HepG2 (cell line): Measurements from ENCODE around the gene AGRN. TPM values are rescaled to one million over a fixed set of nuclear protein-coding genes. Genes with fewer than 3 reads are reported as not detected.

ENCODE experiments used
- IKZF4 ChIP-seq: sonication (generic); formaldehyde crosslinking; IDR thresholded peaks from 2 replicates; pipeline ENCODE4 v1.5.1; 2020; ENCODE audit warnings: borderline replicate concordance, mild to moderate bottlenecking, low read depth, missing genetic modification reagents; ENCODE audit errors: not compliant biosample characterization
- MATR3 ChIP-seq: sonication (generic); formaldehyde crosslinking; IDR thresholded peaks from 2 replicates; pipeline ENCODE4 v1.4.0; 2020; ENCODE audit warnings: missing genetic modification reagents
- MEIS2 ChIP-seq: sonication (generic); formaldehyde crosslinking; IDR thresholded peaks from 2 replicates; pipeline ENCODE4 v1.9.0; 2021; ENCODE audit warnings: mild to moderate bottlenecking, missing genetic modification reagents
- MIER3 ChIP-seq: IDR thresholded peaks from 2 replicates; pipeline ENCODE4 v1.6.1; 2016; ENCODE audit warnings: missing compliant biosample characterization, borderline replicate concordance
- NFIB ChIP-seq: sonication (generic); formaldehyde crosslinking; IDR thresholded peaks from 2 replicates; pipeline ENCODE4 v1.9.0; 2021; ENCODE audit warnings: missing genetic modification reagents, mild to moderate bottlenecking, borderline replicate concordance
- NFKBIZ ChIP-seq: IDR thresholded peaks from 2 replicates; pipeline ENCODE4 v1.6.1; 2018; ENCODE audit warnings: missing genetic modification reagents, missing compliant biosample characterization
- NRL ChIP-seq: sonication (generic); formaldehyde crosslinking; IDR thresholded peaks from 2 replicates; pipeline ENCODE4 v1.5.0; 2020; ENCODE audit warnings: missing genetic modification reagents, mild to moderate bottlenecking, moderate library complexity, borderline replicate concordance
- PATZ1 ChIP-seq: sonication (generic); formaldehyde crosslinking; IDR thresholded peaks from 2 replicates; pipeline ENCODE4 v1.4.0; 2020; ENCODE audit warnings: missing genetic modification reagents
- PAX8 ChIP-seq: sonication (generic); formaldehyde crosslinking; IDR thresholded peaks from 2 replicates; pipeline ENCODE4 v1.8.0; 2022; ENCODE audit warnings: mild to moderate bottlenecking, missing genetic modification reagents, borderline replicate concordance
- PCBP1 ChIP-seq: fragments of 200-400 bp; formaldehyde crosslinking; IDR thresholded peaks from 2 replicates; pipeline ENCODE4 v1.6.1; 2017; ENCODE audit warnings: mild to moderate bottlenecking, low read depth, low read length, borderline replicate concordance
- SETDB1 ChIP-seq: sonication (generic); formaldehyde crosslinking; IDR thresholded peaks from 2 replicates; pipeline ENCODE4 v1.5.1; 2020; ENCODE audit warnings: missing genetic modification reagents, mild to moderate bottlenecking, borderline replicate concordance
- SRSF4 ChIP-seq: fragments of 200-400 bp; formaldehyde crosslinking; IDR thresholded peaks from one replicate; pipeline ENCODE4 v1.6.1; 2018; ENCODE audit warnings: mild to moderate bottlenecking, low read depth, low read length, moderate library complexity; ENCODE audit not compliant: poor library complexity, severe bottlenecking
- TEAD3 ChIP-seq: optimal IDR thresholded peaks from 2 replicates; pipeline ENCODE3; 2016; ENCODE audit warnings: borderline replicate concordance
- ZNF577 ChIP-seq: sonication (generic); formaldehyde crosslinking; IDR thresholded peaks from 2 replicates; pipeline ENCODE4 v1.4.0; 2020; ENCODE audit warnings: mild to moderate bottlenecking, low read depth, missing genetic modification reagents, borderline replicate concordance
- ZNF776 ChIP-seq: sonication (generic); formaldehyde crosslinking; IDR thresholded peaks from 2 replicates; pipeline ENCODE4 v1.4.0; 2020; ENCODE audit warnings: mild to moderate bottlenecking, missing genetic modification reagents
- ZNF841 ChIP-seq: sonication (generic); formaldehyde crosslinking; IDR thresholded peaks from 2 replicates; pipeline ENCODE4 v1.8.1; 2023; ENCODE audit warnings: missing genetic modification reagents, borderline replicate concordance
- ZSCAN21 ChIP-seq: sonication (generic); formaldehyde crosslinking; IDR thresholded peaks from 2 replicates; pipeline ENCODE4 v1.8.0; 2022; ENCODE audit warnings: mild to moderate bottlenecking, missing genetic modification reagents, moderate library complexity, borderline replicate concordance
- polyA plus RNA-seq, 8 experiments: library from polyadenylated mRNA; depleted of rRNA in 3 of 8; stranded (reverse) in 7 of 8; unstranded in 1 of 8; fragments of >200 nt; fragmentation: Illumina TruSeq in 4 of 8; extraction: Trizol in 4 of 8; gene quantifications; 2 replicates each; pipeline versions ENCODE4 v1.2.1 to v1.2.3, GENCODE V29; 2011 to 2016; ENCODE audit warnings: low read depth in 4 of 8, missing spikeins in 1 of 8, mixed read lengths in 1 of 8; ENCODE audit not compliant: insufficient read depth in 1 of 8
- total RNA-seq, 5 experiments: library from RNA; depleted of rRNA; stranded (reverse); fragments of >200 nt; fragmentation: Illumina TruSeq; extraction: Trizol; gene quantifications; 2 replicates each; pipeline ENCODE4 v1.2.3, GENCODE V29; 2016; ENCODE audit warnings: low read depth in 1 of 5
- TF ChIP-seq, protein P1 (sequence below): sonication (generic); formaldehyde crosslinking; IDR thresholded peaks from 2 replicates; pipeline ENCODE4 v1.4.0; 2020; ENCODE audit warnings: missing genetic modification reagents
- TF ChIP-seq, protein P2 (sequence below): sonication (generic); formaldehyde crosslinking; IDR thresholded peaks from 2 replicates; pipeline ENCODE4 v1.8.1; 2023; ENCODE audit warnings: mild to moderate bottlenecking, moderate library complexity, missing genetic modification reagents
- TF ChIP-seq, protein P3 (sequence below): IDR thresholded peaks from 2 replicates; pipeline ENCODE4 v1.6.1; 2016; ENCODE audit warnings: low read depth
- TF ChIP-seq, protein P4 (sequence below): sonication (generic); formaldehyde crosslinking; IDR thresholded peaks from 2 replicates; pipeline ENCODE4 v1.4.0; 2020; ENCODE audit warnings: mild to moderate bottlenecking, missing genetic modification reagents

AGRN gene
- total and polyA plus RNA-seq, 2 of the 13 experiments (the other 11 are each of a cell fraction or from before 2014, with no cell fraction given): 29.8 to 65.2 TPM

- TF ChIP-seq, protein P1, sequence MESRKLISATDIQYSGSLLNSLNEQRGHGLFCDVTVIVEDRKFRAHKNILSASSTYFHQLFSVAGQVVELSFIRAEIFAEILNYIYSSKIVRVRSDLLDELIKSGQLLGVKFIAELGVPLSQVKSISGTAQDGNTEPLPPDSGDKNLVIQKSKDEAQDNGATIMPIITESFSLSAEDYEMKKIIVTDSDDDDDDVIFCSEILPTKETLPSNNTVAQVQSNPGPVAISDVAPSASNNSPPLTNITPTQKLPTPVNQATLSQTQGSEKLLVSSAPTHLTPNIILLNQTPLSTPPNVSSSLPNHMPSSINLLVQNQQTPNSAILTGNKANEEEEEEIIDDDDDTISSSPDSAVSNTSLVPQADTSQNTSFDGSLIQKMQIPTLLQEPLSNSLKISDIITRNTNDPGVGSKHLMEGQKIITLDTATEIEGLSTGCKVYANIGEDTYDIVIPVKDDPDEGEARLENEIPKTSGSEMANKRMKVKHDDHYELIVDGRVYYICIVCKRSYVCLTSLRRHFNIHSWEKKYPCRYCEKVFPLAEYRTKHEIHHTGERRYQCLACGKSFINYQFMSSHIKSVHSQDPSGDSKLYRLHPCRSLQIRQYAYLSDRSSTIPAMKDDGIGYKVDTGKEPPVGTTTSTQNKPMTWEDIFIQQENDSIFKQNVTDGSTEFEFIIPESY (CRISPR knock-in tag): peak; percentile 85
- TF ChIP-seq MEIS2 (CRISPR knock-in tag) (no peak), PCBP1 (no peak), ZNF776 (CRISPR knock-in tag) (no peak), ZNF841 (CRISPR knock-in tag) (no peak), SETDB1 (CRISPR knock-in tag) (no peak), TEAD3 (CRISPR knock-in tag) (peak; percentile 99), PATZ1 (CRISPR knock-in tag) (peak; percentile 60; the same call in 1 of the 2 replicates), NFKBIZ (CRISPR knock-in tag) (no peak), PAX8 (CRISPR knock-in tag) (no peak), NFIB (no peak), NRL (CRISPR knock-in tag) (no peak), SRSF4 (no peak), ZNF577 (CRISPR knock-in tag) (no peak), ZSCAN21 (CRISPR knock-in tag) (no peak), MATR3 (CRISPR knock-in tag) (no peak), IKZF4 (CRISPR knock-in tag) (no peak), MIER3 (CRISPR knock-in tag) (no peak)
- TF ChIP-seq, protein P2, sequence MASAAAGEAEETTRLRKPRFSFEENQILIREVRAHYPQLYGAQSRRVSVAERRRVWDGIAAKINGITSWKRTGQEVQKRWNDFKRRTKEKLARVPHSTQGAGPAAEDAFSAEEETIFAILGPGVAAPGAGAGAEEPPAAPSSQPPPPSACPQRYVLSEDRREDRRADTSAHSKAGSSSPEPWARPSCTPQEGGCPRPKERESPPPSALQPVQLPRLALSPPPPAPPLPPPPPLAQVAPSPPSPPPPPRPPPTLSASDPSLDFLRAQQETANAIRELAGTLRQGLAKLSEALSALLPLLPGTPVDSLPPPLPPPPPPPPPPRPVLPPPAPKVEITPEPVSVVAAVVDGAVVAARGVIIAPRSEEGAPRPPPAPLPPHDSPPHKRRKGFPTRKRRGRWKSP (CRISPR knock-in tag): no peak
- TF ChIP-seq, protein P3, sequence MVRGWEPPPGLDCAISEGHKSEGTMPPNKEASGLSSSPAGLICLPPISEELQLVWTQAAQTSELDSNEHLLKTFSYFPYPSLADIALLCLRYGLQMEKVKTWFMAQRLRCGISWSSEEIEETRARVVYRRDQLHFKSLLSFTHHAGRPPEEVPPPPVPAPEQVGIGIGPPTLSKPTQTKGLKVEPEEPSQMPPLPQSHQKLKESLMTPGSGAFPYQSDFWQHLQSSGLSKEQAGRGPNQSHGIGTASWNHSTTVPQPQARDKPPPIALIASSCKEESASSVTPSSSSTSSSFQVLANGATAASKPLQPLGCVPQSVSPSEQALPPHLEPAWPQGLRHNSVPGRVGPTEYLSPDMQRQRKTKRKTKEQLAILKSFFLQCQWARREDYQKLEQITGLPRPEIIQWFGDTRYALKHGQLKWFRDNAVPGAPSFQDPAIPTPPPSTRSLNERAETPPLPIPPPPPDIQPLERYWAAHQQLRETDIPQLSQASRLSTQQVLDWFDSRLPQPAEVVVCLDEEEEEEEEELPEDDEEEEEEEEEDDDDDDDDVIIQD: no peak
- TF ChIP-seq, protein P4, sequence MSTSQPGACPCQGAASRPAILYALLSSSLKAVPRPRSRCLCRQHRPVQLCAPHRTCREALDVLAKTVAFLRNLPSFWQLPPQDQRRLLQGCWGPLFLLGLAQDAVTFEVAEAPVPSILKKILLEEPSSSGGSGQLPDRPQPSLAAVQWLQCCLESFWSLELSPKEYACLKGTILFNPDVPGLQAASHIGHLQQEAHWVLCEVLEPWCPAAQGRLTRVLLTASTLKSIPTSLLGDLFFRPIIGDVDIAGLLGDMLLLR (CRISPR knock-in tag): no peak
These were observed 5.1 kb downstream of the AGRN start (continued) for GRCh38 chr1:1024771-1025699.
